HL-60 (cell line): ENCODE measurements around the gene SLC15A3.

ENCODE experiments used
- CTCF ChIP-seq: IDR thresholded peaks from one replicate; pipeline ENCODE4 v1.5.1; 2011; ENCODE audit warnings: low read length, control low read depth, inconsistent platforms; ENCODE audit not compliant: insufficient read depth
- GABPA ChIP-seq: IDR thresholded peaks from 2 replicates; pipeline ENCODE4 v1.6.1; 2012; ENCODE audit warnings: low read depth

DNA sequence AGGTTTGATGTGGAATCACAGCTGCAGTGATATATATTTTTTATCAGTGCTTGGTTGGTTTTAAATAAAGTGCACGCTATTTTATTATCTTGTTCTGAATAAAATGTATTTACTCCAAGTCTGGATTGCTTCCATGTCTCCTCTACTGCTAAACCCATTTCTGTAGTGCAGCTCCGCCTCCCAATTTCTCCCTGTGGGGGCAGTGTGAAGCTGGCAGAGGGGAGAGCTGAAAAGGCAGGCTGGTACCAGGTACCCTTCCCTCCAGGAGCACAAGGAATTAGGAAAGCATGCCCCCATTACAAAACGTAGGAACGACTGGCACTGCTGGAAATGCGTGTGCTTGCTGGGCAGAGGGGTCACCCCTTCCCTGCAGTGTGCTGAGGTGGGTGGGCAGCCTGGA lies 28.6 kb downstream of the SLC15A3 start:
- TF ChIP-seq CTCF (no peak), GABPA (no peak)
